Urinary bladder (tissue), 4 donors: Measurements from ENCODE around the gene DOK3. TPM values are rescaled to one million over a fixed set of nuclear protein-coding genes. Genes with fewer than 3 reads are reported as not detected.

Experiments used
- DNase-seq: peaks from one replicate; pipeline ENCODE4 v3.0.0-alpha.2; 2015; ENCODE audit errors: extremely low spot score
- H3K27ac ChIP-seq: one replicate; pipeline ENCODE4 v1.5.1; 2013; ENCODE audit warnings: low read depth, mild to moderate bottlenecking, moderate library complexity
- H3K36me3 ChIP-seq: one replicate; pipeline ENCODE4 v1.6.1; 2013; ENCODE audit warnings: mild to moderate bottlenecking, moderate library complexity; ENCODE audit not compliant: insufficient read depth
- H3K4me1 ChIP-seq: one replicate; pipeline ENCODE4 v1.6.1; 2013; ENCODE audit warnings: mild to moderate bottlenecking, moderate library complexity; ENCODE audit not compliant: insufficient read depth
- H3K4me3 ChIP-seq: one replicate; pipeline ENCODE4 v1.5.1; 2013; ENCODE audit warnings: low read depth, low read length
- WGBS: extraction: QIAGEN DNeasy Blood & Tissue Kit; methylation state at CpG from one replicate; pipeline ENCODE4 v1.1.7; 2013; 5-methylcytosine and 5-hydroxymethylcytosine counted together
- polyA plus RNA-seq: library from polyadenylated mRNA; stranded (reverse); fragments of 200-250 nt; gene quantifications from one replicate; pipeline ENCODE4 v1.2.3, GENCODE V29; 2013
- total RNA-seq: library from RNA; depleted of rRNA; stranded (reverse); fragments of >200 nt; gene quantifications from one replicate; pipeline ENCODE4 v1.2.3, GENCODE V29; 2014
- donor health status: healthy with polysubstance abuse.
- donor health status: healthy.

The DOK3 gene
- total and polyA plus RNA-seq, 2 donors = 2.9 to 8.5 TPM

DNA sequence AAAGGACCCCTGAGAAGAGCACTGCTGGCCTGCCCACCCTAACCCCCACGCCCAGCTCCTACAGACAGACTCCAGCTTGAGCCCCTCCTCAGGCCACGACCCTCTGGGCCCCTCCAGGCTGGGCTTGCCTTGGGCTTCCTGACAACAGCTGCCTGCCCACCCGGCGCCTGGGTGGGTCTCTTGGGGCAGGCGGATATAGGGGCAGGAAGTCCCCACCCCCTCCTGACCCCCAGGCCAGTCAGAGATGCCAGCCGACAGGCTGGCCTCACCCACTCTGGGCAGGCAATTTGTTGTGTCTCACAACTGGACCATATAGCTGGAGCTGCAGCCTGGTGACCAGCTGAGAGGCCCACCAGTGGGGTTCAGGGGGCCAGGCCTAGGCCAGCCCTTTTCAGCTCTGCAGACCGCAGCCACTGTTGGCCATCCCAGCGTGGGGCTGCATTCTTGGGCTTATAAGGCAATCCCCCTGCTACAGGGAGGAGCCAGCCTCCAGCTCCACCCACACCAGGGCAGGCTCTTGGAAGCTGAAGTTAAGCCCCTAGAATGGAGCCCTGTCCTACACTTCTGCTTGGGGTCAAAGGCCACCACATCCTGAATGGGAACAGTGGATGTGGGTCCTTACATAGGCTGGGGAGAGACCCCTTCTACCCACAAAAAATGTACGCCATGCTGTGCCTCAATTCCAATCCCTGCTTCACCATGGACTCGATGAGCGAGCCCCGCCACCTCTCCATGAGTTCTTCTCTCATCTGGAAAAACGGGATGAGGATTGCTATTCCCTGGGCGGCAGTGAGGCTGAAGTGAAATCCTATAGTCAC, 14.2 kb downstream of the DOK3 start:
- DNase-seq = no peak
- H3K27ac ChIP-seq = peak overlapping the region; percentile 86
- H3K4me1 ChIP-seq = no peaks in the 10 kb centered on the region
- H3K4me3 ChIP-seq = no peak overlapping the region
- 32% methylated on average over 14 of the region's 14 CpGs for WGBS
- no peaks in the 10 kb centered on the region for H3K36me3 ChIP-seq

GRCh38 chr5:177494346-177495195, 15.1 kb downstream of the DOK3 start:
- Histone ChIP-seq H3K4me1 (no peaks in the 10 kb centered on the region), H3K4me3 (no peak overlapping the region), H3K27ac (peak overlapping the region; percentile 82), H3K36me3 (no peaks in the 10 kb centered on the region)
- peak; percentile 61 for DNase-seq
- WGBS = 19% methylated on average over 11 of the region's 11 CpGs

- no peaks in the 10 kb centered on the region for H3K36me3 ChIP-seq
- H3K4me3 ChIP-seq = no peak overlapping the region
- WGBS = 59% methylated on average over 5 of the region's 5 CpGs
- no peaks in the 10 kb centered on the region for H3K4me1 ChIP-seq
- DNase-seq = no peak
- no peak overlapping the region for H3K27ac ChIP-seq
Observed at GRCh38 chr5:177493795-177494345, 15.8 kb downstream of the DOK3 start.

GRCh38 chr5:177492841-177493240, 16.8 kb downstream of the DOK3 start:
- Histone ChIP-seq H3K4me3 (no peak overlapping the region), H3K4me1 (no peaks in the 10 kb centered on the region)

GRCh38 chr5:177491983-177492746, 17.5 kb downstream of the DOK3 start:
- no peaks in the 10 kb centered on the region for H3K36me3 ChIP-seq
- DNase-seq = no peak
- no peaks in the 10 kb centered on the region for H3K4me1 ChIP-seq
- no peak overlapping the region for H3K4me3 ChIP-seq
- no peak overlapping the region for H3K27ac ChIP-seq
- WGBS = 70% methylated on average over 54 of the region's 54 CpGs

More at GRCh38 chr5:177492841-177493240, 16.8 kb downstream of the DOK3 start:
- DNase-seq = no peak
- H3K27ac ChIP-seq = no peak overlapping the region
- WGBS = 54% methylated on average over 7 of the region's 7 CpGs
- H3K36me3 ChIP-seq = no peaks in the 10 kb centered on the region

GRCh38 chr5:177491429-177491945, 18.1 kb downstream of the DOK3 start:
- Histone ChIP-seq H3K4me3 (no peak overlapping the region), H3K4me1 (no peaks in the 10 kb centered on the region), H3K36me3 (no peaks in the 10 kb centered on the region), H3K27ac (no peak overlapping the region)
- whole genome bisulfite sequencing = 48% methylated on average over 43 of the region's 43 CpGs
- no peak for DNase-seq

GRCh38 chr5:177490992-177491391, 18.6 kb downstream of the DOK3 start:
- H3K27ac ChIP-seq = no peak overlapping the region
- no peak overlapping the region for H3K4me3 ChIP-seq
- no peaks in the 10 kb centered on the region for H3K36me3 ChIP-seq
- 73% methylated on average over 16 of the region's 16 CpGs for WGBS
- no peaks in the 10 kb centered on the region for H3K4me1 ChIP-seq
- no peak for DNase-seq

- no peak overlapping the region for H3K27ac ChIP-seq
- DNase-seq = no peak
- no peaks in the 10 kb centered on the region for H3K36me3 ChIP-seq
- 65% methylated on average over 15 of the region's 15 CpGs for WGBS
- H3K4me3 ChIP-seq = no peak overlapping the region
- no peaks in the 10 kb centered on the region for H3K4me1 ChIP-seq
Observed at GRCh38 chr5:177490311-177490991, 19.2 kb downstream of the DOK3 start.

- DNase-seq = no peak
- Histone ChIP-seq H3K27ac (no peak overlapping the region), H3K36me3 (no peaks in the 10 kb centered on the region), H3K4me1 (no peaks in the 10 kb centered on the region), H3K4me3 (no peak overlapping the region)
- 59% methylated on average over 26 of the region's 26 CpGs for WGBS
Observed at GRCh38 chr5:177489119-177489716, 20.4 kb downstream of the DOK3 start.

DNA sequence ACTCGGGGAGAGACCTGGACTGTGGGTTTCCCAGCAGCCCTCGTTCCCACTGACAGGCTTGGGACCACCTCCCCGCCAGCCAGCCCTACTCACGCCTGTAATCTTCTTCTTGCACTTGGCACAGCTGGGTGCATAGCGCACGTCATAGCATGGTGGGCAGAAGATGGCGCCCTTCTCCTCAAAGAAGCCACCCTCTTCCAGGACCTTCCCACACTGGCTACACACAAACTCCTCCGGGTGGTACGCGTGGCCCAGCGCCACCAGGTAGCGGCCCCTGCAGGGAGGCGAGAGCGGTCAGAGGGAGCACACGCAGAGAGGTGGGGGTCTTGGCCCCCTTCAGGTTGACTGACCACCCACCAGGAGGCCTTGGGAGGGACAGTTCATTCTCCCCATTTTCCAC, 21.7 kb downstream of the DOK3 start:
- H3K27ac ChIP-seq = no peak overlapping the region
- no peaks in the 10 kb centered on the region for H3K36me3 ChIP-seq
- no peak for DNase-seq
- WGBS = 80% methylated on average over 15 of the region's 15 CpGs
- no peaks in the 10 kb centered on the region for H3K4me1 ChIP-seq
- no peak overlapping the region for H3K4me3 ChIP-seq

DNA sequence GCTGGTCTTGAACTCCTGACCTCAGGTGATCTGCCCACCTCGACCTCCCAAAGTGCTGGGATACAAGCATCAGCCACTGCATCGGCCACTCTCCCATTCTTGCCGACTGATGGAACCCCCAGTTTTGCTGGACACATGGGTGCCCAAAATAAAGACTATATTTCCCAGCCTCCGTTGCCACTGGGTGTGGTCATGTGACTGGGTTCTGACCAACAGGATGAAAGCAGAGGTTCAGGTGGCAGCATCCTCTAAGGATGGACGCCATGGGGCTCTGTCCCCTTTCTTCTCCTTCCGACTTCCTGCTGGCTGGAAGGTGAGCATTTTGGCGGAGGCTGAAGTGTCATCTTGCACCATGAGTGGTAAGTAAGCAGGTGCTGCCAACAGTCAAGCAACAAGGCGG, 22.5 kb downstream of the DOK3 start:
- Histone ChIP-seq H3K36me3 (no peaks in the 10 kb centered on the region), H3K4me3 (no peak overlapping the region), H3K4me1 (no peaks in the 10 kb centered on the region), H3K27ac (no peak overlapping the region)
- WGBS = 86% methylated on average over 8 of the region's 8 CpGs
- DNase-seq = no peak

GRCh38 chr5:177486256-177486655, 23.4 kb downstream of the DOK3 start:
- Histone ChIP-seq H3K36me3 (no peaks in the 10 kb centered on the region), H3K4me3 (no peak overlapping the region), H3K4me1 (no peaks in the 10 kb centered on the region), H3K27ac (no peak overlapping the region)
- 91% methylated on average over 3 of the region's 3 CpGs for WGBS
- DNase-seq = no peak
